T-helper 2 cell treated with Interferon-gamma antibody and Interleukin-4, amounts not matched to agents 100 ng/mL and 5 ng/mL, for 36 hours (primary cell): Measurements from ENCODE around the gene ATF4. TPM values are rescaled to one million over a fixed set of nuclear protein-coding genes. Genes with fewer than 3 reads are reported as not detected.

Source experiments
- total RNA-seq: library from RNA; stranded (reverse); gene quantifications from 2 replicates; pipeline ENCODE4 v1.2.3, GENCODE V29; 2022

ATF4 gene
- total RNA-seq, 1 donor from 2014 or later = 277 TPM

Other genes with a start within 250 kb of the ATF4 start
- 1,736 and 1,740 TPM in 2 replicates for gene RPL3, start 200.9 kb upstream of the ATF4 start, total RNA-seq
- 0.30 and 0.32 TPM in 2 replicates for gene SYNGR1, start 170.6 kb upstream of the ATF4 start, total RNA-seq
- 30.8 and 33.5 TPM in 2 replicates for gene TAB1, start 120.8 kb upstream of the ATF4 start, total RNA-seq
- 1.5 and 2.1 TPM in 2 replicates for gene MGAT3, start 63.5 kb upstream of the ATF4 start, total RNA-seq
- gene MIEF1, start 18.3 kb upstream of the ATF4 start, total RNA-seq = 39.4 and 41.8 TPM in 2 replicates
- gene RPS19BP1, start 12.2 kb downstream of the ATF4 start, total RNA-seq = 67.1 and 67.7 TPM in 2 replicates
- 3.9 and 4.0 TPM in 2 replicates for gene CACNA1I, start 50.2 kb downstream of the ATF4 start, total RNA-seq